Ishikawa (cell line): ENCODE measurements around the gene TMEM255B.

Experiments
- CEBPB ChIP-seq: IDR thresholded peaks from 2 replicates; pipeline ENCODE4 v1.6.1; 2012
- CREB1 ChIP-seq: IDR thresholded peaks from 2 replicates; pipeline ENCODE4 v1.6.1; 2012; ENCODE audit warnings: low read depth
- EGR1 ChIP-seq: IDR thresholded peaks from 2 replicates; pipeline ENCODE4 v1.6.1; 2012
- EP300 ChIP-seq: IDR thresholded peaks from 2 replicates; pipeline ENCODE4 v1.6.1; 2012; ENCODE audit warnings: borderline replicate concordance
- FOXM1 ChIP-seq: IDR thresholded peaks from 2 replicates; pipeline ENCODE4 v1.6.1; 2012; ENCODE audit warnings: low read depth, borderline replicate concordance
- MAX ChIP-seq: IDR thresholded peaks from 2 replicates; pipeline ENCODE4 v1.6.1; 2012
- NFIC ChIP-seq: IDR thresholded peaks from 2 replicates; pipeline ENCODE4 v1.6.1; 2012
- RAD21 ChIP-seq: IDR thresholded peaks from 2 replicates; pipeline ENCODE4 v1.6.1; 2012; ENCODE audit warnings: low read depth
- REST ChIP-seq: IDR thresholded peaks from 2 replicates; pipeline ENCODE4 v1.6.1; 2012; ENCODE audit warnings: low read depth, mild to moderate bottlenecking
- TAF1 ChIP-seq: IDR thresholded peaks from 2 replicates; pipeline ENCODE4 v1.6.1; 2012; ENCODE audit warnings: low read depth, mild to moderate bottlenecking
- TCF12 ChIP-seq: IDR thresholded peaks from 2 replicates; pipeline ENCODE4 v1.6.1; 2012; ENCODE audit warnings: low read depth
- TEAD4 ChIP-seq: IDR thresholded peaks from 2 replicates; pipeline ENCODE4 v1.6.1; 2012
- USF1 ChIP-seq: IDR thresholded peaks from 2 replicates; pipeline ENCODE4 v1.6.1; 2012
- YY1 ChIP-seq: IDR thresholded peaks from 2 replicates; pipeline ENCODE4 v1.6.1; 2012; ENCODE audit warnings: low read depth
- ZBTB7A ChIP-seq: IDR thresholded peaks from 2 replicates; pipeline ENCODE4 v1.6.1; 2012; ENCODE audit warnings: low read depth

Gene TMEM255B

GRCh38 chr13:113832631-113833030 is 73.6 kb downstream of the TMEM255B start:
- TF ChIP-seq FOXM1, result no peak
- no peak for TF ChIP-seq TEAD4
- TF ChIP-seq YY1, result no peak
- no peak for TF ChIP-seq EP300
- TF ChIP-seq NFIC, result no peak
- TF ChIP-seq MAX, result no peak
- TF ChIP-seq CREB1, result no peak
- TF ChIP-seq ZBTB7A, result no peak
- no peak for TF ChIP-seq EGR1
- no peak for TF ChIP-seq USF1
- TF ChIP-seq TCF12, result no peak
- TF ChIP-seq CEBPB, result no peak
- TF ChIP-seq TAF1, result no peak
- TF ChIP-seq REST, result no peak
- TF ChIP-seq RAD21, result no peak

GRCh38 chr13:113833111-113833830 is 74.2 kb downstream of the TMEM255B start:
- TF ChIP-seq TAF1 (no peak), ZBTB7A (no peak), RAD21 (no peak), USF1 (no peak), FOXM1 (no peak)

DNA sequence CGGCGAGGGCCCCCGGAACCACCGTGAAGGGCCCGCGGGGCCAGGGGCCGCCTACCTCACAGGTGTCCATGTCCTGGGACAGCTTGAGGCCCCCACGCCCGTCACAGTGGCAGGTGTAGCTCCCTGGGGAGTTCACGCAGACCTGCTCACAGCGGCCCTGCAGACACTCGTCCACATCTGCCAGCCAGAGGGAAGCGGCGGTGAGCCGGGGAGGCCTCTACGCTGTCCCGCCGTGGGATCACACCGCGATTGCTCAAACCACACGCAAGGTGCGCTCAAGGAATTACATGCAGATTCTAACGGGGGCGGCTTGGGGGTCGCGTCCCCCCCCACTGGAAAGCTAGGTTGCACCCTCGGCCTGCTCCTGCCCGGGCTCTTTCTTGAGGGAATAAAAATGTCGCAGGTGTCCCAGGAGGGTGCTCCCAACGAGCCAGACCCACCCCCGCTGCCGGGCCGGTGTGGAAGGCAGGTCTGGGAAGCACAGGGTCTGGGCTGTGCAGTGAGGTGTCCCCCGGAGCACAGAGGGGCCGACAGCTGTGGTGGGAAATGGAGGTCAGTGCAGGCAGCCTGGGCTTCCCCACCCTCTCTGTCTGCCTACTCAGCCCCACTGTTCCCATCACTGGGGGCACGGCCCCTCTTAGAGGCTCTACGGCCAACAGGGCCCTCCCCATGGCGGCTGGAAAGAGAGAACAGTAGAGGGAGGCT is 75.6 kb downstream of the TMEM255B start:
- TF ChIP-seq TEAD4 (no peak), RAD21 (no peak), YY1 (no peak), NFIC (no peak), USF1 (no peak), FOXM1 (no peak), TAF1 (no peak), CEBPB (no peak), REST (no peak), CREB1 (no peak), ZBTB7A (no peak), EP300 (no peak), EGR1 (no peak), TCF12 (no peak), MAX (no peak)

- TF ChIP-seq RAD21 (no peak), ZBTB7A (no peak), EGR1 (no peak), CEBPB (no peak), REST (no peak), TEAD4 (no peak), YY1 (no peak), CREB1 (no peak), USF1 (no peak), EP300 (no peak), FOXM1 (no peak), NFIC (no peak), TCF12 (no peak), TAF1 (no peak), MAX (no peak)
Observed at GRCh38 chr13:113835461-113836270, 76.6 kb downstream of the TMEM255B start.
